Prostate gland (tissue), 2 donors: ENCODE data around the gene CUX1.

Source experiments
- CTCF ChIP-seq, 4 experiments: fragments of 200-600 bp in 2 of 4; fragments of 450-650 bp in 2 of 4; sonication (generic) in 2 of 4; IDR thresholded peaks; 1 replicate in 3 of 4; 2 replicates in 1 of 4; pipeline ENCODE4 v1.5.1; 2016 to 2019; ENCODE audit warnings: antibody characterized with exemption in 4 of 4, mild to moderate bottlenecking in 2 of 4, moderate library complexity in 2 of 4
- POLR2A ChIP-seq: fragments of 450-650 bp; IDR thresholded peaks from one replicate; pipeline ENCODE4 v1.6.1; 2016; ENCODE audit warnings: antibody characterized with exemption, mild to moderate bottlenecking
- POLR2AphosphoS5 ChIP-seq: sonication (generic); formaldehyde crosslinking; IDR thresholded peaks from one replicate; pipeline ENCODE4 v1.6.1; 2017; ENCODE audit warnings: antibody characterized with exemption

GRCh38 chr7:101972627-101973026, 155.2 kb downstream of the CUX1 start:
- TF ChIP-seq CTCF (IDR thresholded peaks at IDR 0.05), result no peak
- TF ChIP-seq POLR2A, result no peak
- TF ChIP-seq POLR2AphosphoS5, result no peak
